ENCODE results near the gene MLEC. TPM values are rescaled to one million over a fixed set of nuclear protein-coding genes. Genes with fewer than 3 reads are reported as not detected.

Gene MLEC
- polyA plus RNA-seq, 1 experiment, result 34.3 TPM

DNA sequence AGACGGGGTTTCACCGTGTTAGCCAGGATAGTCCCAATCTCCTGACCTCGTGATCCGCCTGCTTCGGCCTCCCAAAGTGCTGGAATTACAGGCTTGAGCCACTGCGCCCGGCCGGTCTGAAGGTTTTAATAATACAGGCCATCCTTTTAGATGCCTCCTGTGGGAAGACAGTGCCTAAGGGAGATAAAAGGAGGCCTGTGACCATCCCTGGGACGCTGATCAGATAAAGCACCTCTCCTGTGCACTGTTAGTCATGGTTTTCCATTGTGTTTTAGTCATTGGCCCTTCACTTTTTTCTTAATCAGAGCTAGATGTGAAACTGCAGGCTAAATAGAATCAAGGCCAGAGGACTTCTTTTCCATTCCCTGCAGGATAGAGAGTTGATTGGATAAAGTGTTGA, 31.1 kb downstream of the MLEC start:
- Histone ChIP-seq H3K36me3 (ENCODE audit: control insufficient read depth, insufficient read depth, low read length) (peaks cover 31% of the 10 kb centered on the region), H3K4me3 (ENCODE audit: low read depth, low read length) (no peak overlapping the region), H3K27me3 (ENCODE audit: control insufficient read depth, insufficient read depth, low read length) (no peaks in the 10 kb centered on the region)
- TF ChIP-seq, protein P1, sequence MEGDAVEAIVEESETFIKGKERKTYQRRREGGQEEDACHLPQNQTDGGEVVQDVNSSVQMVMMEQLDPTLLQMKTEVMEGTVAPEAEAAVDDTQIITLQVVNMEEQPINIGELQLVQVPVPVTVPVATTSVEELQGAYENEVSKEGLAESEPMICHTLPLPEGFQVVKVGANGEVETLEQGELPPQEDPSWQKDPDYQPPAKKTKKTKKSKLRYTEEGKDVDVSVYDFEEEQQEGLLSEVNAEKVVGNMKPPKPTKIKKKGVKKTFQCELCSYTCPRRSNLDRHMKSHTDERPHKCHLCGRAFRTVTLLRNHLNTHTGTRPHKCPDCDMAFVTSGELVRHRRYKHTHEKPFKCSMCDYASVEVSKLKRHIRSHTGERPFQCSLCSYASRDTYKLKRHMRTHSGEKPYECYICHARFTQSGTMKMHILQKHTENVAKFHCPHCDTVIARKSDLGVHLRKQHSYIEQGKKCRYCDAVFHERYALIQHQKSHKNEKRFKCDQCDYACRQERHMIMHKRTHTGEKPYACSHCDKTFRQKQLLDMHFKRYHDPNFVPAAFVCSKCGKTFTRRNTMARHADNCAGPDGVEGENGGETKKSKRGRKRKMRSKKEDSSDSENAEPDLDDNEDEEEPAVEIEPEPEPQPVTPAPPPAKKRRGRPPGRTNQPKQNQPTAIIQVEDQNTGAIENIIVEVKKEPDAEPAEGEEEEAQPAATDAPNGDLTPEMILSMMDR (IDR thresholded peaks at IDR 0.05; ENCODE audit: insufficient read depth, low read depth, low read length), result no peak
- no peak for DNase-seq (ENCODE audit: low read depth)
- ChIA-PET POLR2A (no interaction called here), CTCF (no interaction called here)

DNA sequence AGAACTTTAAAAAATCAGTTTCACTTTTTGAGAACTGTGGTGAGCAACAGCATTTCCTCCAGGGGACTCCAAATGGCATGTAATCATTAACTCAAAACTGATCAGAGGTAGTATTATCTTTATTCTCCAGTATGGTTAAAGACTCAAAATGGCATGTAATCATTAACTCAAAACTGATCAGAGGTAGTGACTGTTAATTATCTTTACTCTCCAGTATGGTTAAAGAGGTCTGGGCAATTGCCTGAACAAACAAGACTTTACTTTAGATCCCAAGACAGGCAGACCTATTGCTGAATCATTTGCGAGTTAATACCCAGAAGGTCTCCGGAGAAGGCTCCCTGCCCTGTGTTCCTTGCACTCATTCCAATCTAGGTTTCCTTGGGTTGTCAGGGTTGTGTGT, 32.1 kb downstream of the MLEC start:
- CTCF ChIA-PET, result interaction anchor here (1.0 kb wide), 1 partner anchor 20 kb away, joined by 3 read pairs; no protein-coding TSS in a partner anchor
- DNase-seq (ENCODE audit: low read depth), result no peak
- TF ChIP-seq, protein P1 (IDR thresholded peaks at IDR 0.05; ENCODE audit: insufficient read depth, low read depth, low read length), result no peak
- Histone ChIP-seq H3K36me3 (ENCODE audit: control insufficient read depth, insufficient read depth, low read length) (peaks cover 28% of the 10 kb centered on the region), H3K4me3 (ENCODE audit: low read depth, low read length) (no peak overlapping the region), H3K27me3 (ENCODE audit: control insufficient read depth, insufficient read depth, low read length) (no peaks in the 10 kb centered on the region)
- POLR2A ChIA-PET, result no interaction called here

DNA sequence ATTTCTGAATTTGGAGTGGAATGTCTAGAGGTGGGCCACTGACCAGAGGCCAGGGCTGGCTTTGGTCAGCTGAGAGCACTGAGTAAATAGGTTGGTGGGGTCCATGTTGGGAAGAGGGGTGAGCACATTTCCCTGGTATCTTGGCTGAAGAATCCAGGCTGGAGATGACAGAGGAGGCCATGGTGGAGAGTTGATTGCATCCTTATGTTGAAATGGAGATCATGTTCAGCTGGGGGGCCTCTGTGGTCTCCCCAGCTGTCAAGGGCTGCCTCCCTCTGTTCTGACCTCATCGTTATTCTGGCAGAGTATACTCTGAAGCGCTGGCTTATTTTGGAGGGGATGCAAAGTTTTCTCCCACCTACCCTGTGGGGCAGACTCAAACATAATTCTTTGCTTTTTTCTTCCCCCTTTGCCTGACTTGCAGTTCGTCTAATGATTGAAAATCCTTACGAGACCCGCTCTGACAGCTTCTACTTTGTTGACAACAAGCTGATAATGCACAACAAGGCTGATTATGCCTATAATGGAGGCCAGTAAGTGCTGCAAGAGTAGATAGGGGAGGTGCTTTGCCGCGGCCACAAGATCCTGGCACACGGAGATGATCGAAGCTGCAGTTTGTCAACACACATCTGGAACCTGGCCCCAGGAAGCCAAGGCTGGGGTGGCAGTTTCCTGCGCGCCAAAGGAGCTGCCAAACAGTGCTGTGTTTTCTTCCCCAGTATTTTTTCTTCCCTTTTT, 32.7 kb downstream of the MLEC start:
- ChIA-PET POLR2A (no interaction called here), CTCF (interaction anchor here (0.7 to 2.7 kb wide), 8 partner anchors 10 to 136 kb away, joined by 3 to 11 read pairs (median 3); no protein-coding TSS in a partner anchor)
- TF ChIP-seq, protein P1 (IDR thresholded peaks at IDR 0.05; ENCODE audit: insufficient read depth, low read depth, low read length), result no peak
- Histone ChIP-seq H3K4me3 (ENCODE audit: low read depth, low read length) (no peak overlapping the region), H3K27me3 (ENCODE audit: control insufficient read depth, insufficient read depth, low read length) (no peaks in the 10 kb centered on the region), H3K36me3 (ENCODE audit: control insufficient read depth, insufficient read depth, low read length) (peaks cover 28% of the 10 kb centered on the region)
- DNase-seq (ENCODE audit: low read depth), result no peak

DNA sequence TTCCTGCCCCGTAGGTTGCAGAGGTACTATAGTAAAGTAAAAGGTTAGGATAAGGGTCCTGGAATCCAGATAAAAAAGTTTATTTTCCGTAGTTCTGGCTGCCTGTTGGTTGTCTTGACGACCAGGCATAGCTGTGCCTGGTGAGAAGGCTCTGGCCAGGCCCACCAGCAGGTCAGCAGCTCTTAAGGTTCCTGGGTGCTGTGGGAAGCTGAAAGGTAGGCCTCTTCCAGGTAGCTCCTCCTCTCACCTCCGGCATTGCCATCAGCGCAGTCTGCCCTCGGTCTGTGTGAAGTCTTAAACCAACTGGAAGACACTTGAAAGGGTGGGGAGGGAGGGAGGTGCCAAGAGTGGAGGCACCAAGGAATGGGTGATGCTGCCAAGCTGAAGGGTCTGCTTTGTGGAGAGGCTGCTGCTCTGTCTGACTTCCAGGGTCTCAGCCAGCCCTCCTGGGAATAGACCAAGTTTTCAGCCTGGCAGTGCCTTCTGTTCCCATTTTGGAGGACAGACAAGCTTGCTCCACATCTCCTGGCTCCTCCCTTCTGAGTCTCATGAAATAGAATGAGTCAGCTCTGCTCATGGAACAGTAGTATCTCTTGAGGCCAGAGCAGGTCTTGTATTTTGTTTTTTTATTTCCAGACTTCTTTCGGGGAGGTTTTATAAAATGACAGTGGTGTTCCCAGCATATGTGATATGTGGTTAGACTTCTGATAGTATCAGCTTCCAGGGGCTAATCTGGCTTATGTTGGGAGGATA, 33.5 kb downstream of the MLEC start:
- H3K27me3 ChIP-seq (ENCODE audit: control insufficient read depth, insufficient read depth, low read length), result no peaks in the 10 kb centered on the region
- ChIA-PET CTCF (interaction anchor here (0.7 to 2.7 kb wide), 10 partner anchors 11 to 251 kb away, joined by 3 to 11 read pairs (median 3); no protein-coding TSS in a partner anchor), POLR2A (no interaction called here)
- DNase-seq (ENCODE audit: low read depth), result no peak
- H3K36me3 ChIP-seq (ENCODE audit: control insufficient read depth, insufficient read depth, low read length), result peaks cover 27% of the 10 kb centered on the region
- TF ChIP-seq, protein P1 (IDR thresholded peaks at IDR 0.05; ENCODE audit: insufficient read depth, low read depth, low read length), result no peak
- H3K4me3 ChIP-seq (ENCODE audit: low read depth, low read length), result no peak overlapping the region
